Measurements from ENCODE around the gene SLC26A8. TPM values are rescaled to one million over a fixed set of nuclear protein-coding genes. Genes with fewer than 3 reads are reported as not detected.

The SLC26A8 gene
- total and polyA plus RNA-seq, 2 experiments from 2014 or later, result 0.89 to 2.9 TPM

Other genes starting within 250 kb of the SLC26A8 start
- gene CLPSL2, start 248.0 kb downstream of the SLC26A8 start, total RNA-seq (2014; rRNA removed; shearing (Covaris generic)), result 3.1 TPM in 1 of 2 replicates, not detected in the other
- gene CLPSL2, start 248.0 kb downstream of the SLC26A8 start, polyA plus RNA-seq (2016; fragmentation: Nextera tagmentation; extraction: Ambion mirVana), result 2.9 and 3.6 TPM in 2 replicates
- gene CLPSL1, start 243.6 kb downstream of the SLC26A8 start, total RNA-seq (2014; rRNA removed; shearing (Covaris generic)), result not detected in 2 replicates
- 0.80 TPM in 1 of 2 replicates, not detected in the other for gene CLPSL1, start 243.6 kb downstream of the SLC26A8 start, polyA plus RNA-seq (2016; fragmentation: Nextera tagmentation; extraction: Ambion mirVana)
- gene CLPS, start 227.3 kb downstream of the SLC26A8 start, total RNA-seq (2014; rRNA removed; shearing (Covaris generic)), result not detected in 2 replicates
- gene CLPS, start 227.3 kb downstream of the SLC26A8 start, polyA plus RNA-seq (2016; fragmentation: Nextera tagmentation; extraction: Ambion mirVana), result not detected in 2 replicates
- not detected in 2 replicates for gene LHFPL5, start 219.3 kb downstream of the SLC26A8 start, total RNA-seq (2014; rRNA removed; shearing (Covaris generic))
- not detected in 2 replicates for gene LHFPL5, start 219.3 kb downstream of the SLC26A8 start, polyA plus RNA-seq (2016; fragmentation: Nextera tagmentation; extraction: Ambion mirVana)
- 153 and 175 TPM in 2 replicates for gene SRPK1, start 103.5 kb downstream of the SLC26A8 start, total RNA-seq (2014; rRNA removed; shearing (Covaris generic))
- gene SRPK1, start 103.5 kb downstream of the SLC26A8 start, polyA plus RNA-seq (2016; fragmentation: Nextera tagmentation; extraction: Ambion mirVana), result 168 and 202 TPM in 2 replicates
- gene MAPK14, start 3.2 kb upstream of the SLC26A8 start, total RNA-seq (2014; rRNA removed; shearing (Covaris generic)), result 33.8 and 44.5 TPM in 2 replicates
- 8.8 and 8.9 TPM in 2 replicates for gene MAPK14, start 3.2 kb upstream of the SLC26A8 start, polyA plus RNA-seq (2016; fragmentation: Nextera tagmentation; extraction: Ambion mirVana)
- gene MAPK13, start 105.9 kb upstream of the SLC26A8 start, total RNA-seq (2014; rRNA removed; shearing (Covaris generic)), result 7.7 and 12.3 TPM in 2 replicates
- 6.3 TPM in 2 replicates for gene MAPK13, start 105.9 kb upstream of the SLC26A8 start, polyA plus RNA-seq (2016; fragmentation: Nextera tagmentation; extraction: Ambion mirVana)
- gene BRPF3, start 172.1 kb upstream of the SLC26A8 start, total RNA-seq (2014; rRNA removed; shearing (Covaris generic)), result 33.2 and 47.5 TPM in 2 replicates
- 11.3 and 11.8 TPM in 2 replicates for gene BRPF3, start 172.1 kb upstream of the SLC26A8 start, polyA plus RNA-seq (2016; fragmentation: Nextera tagmentation; extraction: Ambion mirVana)
- not detected in 2 replicates for gene PNPLA1, start 245.4 kb upstream of the SLC26A8 start, total RNA-seq (2014; rRNA removed; shearing (Covaris generic))
- gene PNPLA1, start 245.4 kb upstream of the SLC26A8 start, polyA plus RNA-seq (2016; fragmentation: Nextera tagmentation; extraction: Ambion mirVana), result not detected in 2 replicates

Data from GM23338 (cell line).